Activated gamma-delta T cell treated with Interleukin-2 at 50 U/mL for 16 hours (primary cell): ENCODE measurements around the gene METTL23.

Source experiments
- DNase-seq: peaks from one replicate; pipeline ENCODE4 v3.0.0-alpha.2; 2020

The METTL23 gene

GRCh38 chr17:76775021-76775600 is 48.5 kb downstream of the METTL23 start:
- DNase-seq = no peak

GRCh38 chr17:76781056-76781982 is 54.7 kb downstream of the METTL23 start:
- DNase-seq = no peak

- DNase-seq = no peak
Measured at GRCh38 chr17:76783146-76783545, 56.5 kb downstream of the METTL23 start.
